Measurements from ENCODE around the gene CIP2A. TPM values are rescaled to one million over a fixed set of nuclear protein-coding genes. Genes with fewer than 3 reads are reported as not detected.

Gene CIP2A
- total RNA-seq, 3 donors from 2014 or later: 2.8 to 6.8 (median 4.5) TPM

GRCh38 chr3:108525256-108525655 is 64.0 kb downstream of the CIP2A start:
- ATAC-seq (no peak), DNase-seq (no peak)
- H3K9me3 ChIP-seq: no peaks in the 10 kb centered on the region
- H3K4me1 ChIP-seq (ENCODE audit: low read depth): no peaks in the 10 kb centered on the region
- no peak for TF ChIP-seq CTCF (IDR thresholded peaks at IDR 0.05)
- H3K4me3 ChIP-seq: no peak overlapping the region
- intact Hi-C loops (cut with DNase I, micrococcal nuclease): no loop called here
- H3K36me3 ChIP-seq (ENCODE audit: low read depth): no peaks in the 10 kb centered on the region

DNA sequence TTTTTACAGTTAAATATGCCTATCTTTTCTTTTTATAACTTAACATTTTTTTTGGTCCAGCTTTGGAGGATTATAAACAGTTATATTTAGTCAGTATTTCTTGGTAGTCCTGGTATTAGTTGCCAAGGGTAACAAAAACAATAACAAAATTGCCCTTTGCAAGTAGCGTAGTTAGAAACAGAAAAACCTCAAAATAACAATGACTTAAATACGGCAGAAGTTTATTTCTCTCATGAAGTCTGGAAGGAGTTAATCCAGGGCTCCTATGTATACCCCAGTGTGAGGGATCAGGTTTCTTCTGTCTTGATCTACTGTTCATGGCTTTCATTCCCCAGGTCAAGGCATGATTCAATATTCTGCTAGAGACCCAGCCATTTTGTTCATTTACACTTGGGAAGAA is 64.7 kb downstream of the CIP2A start:
- DNase-seq: no peak
- Histone ChIP-seq H3K36me3 (ENCODE audit: low read depth) (no peaks in the 10 kb centered on the region), H3K4me3 (no peak overlapping the region), H3K9me3 (no peaks in the 10 kb centered on the region), H3K4me1 (ENCODE audit: low read depth) (no peaks in the 10 kb centered on the region)
- TF ChIP-seq CTCF (IDR thresholded peaks at IDR 0.05): no peak
- intact Hi-C loops (cut with DNase I, micrococcal nuclease): no loop called here
- no peak for ATAC-seq

- ATAC-seq (no peak), DNase-seq (peak in 1 of 3 donors; percentile 15)
- H3K4me3 ChIP-seq: no peak overlapping the region
- intact Hi-C loops (cut with DNase I, micrococcal nuclease): no loop called here
- no peak for TF ChIP-seq CTCF (IDR thresholded peaks at IDR 0.05)
- H3K4me1 ChIP-seq (ENCODE audit: low read depth): no peaks in the 10 kb centered on the region
- no peaks in the 10 kb centered on the region for H3K9me3 ChIP-seq
- H3K36me3 ChIP-seq (ENCODE audit: low read depth): no peaks in the 10 kb centered on the region
Observed at GRCh38 chr3:108518895-108519294, 70.3 kb downstream of the CIP2A start.

- DNase-seq: no peak
- no peaks in the 10 kb centered on the region for H3K36me3 ChIP-seq (ENCODE audit: low read depth)
- TF ChIP-seq CTCF (IDR thresholded peaks at IDR 0.05): no peak
- ATAC-seq: no peak
- intact Hi-C loops (cut with DNase I, micrococcal nuclease): no loop called here
- no peaks in the 10 kb centered on the region for H3K4me1 ChIP-seq (ENCODE audit: low read depth)
- no peaks in the 10 kb centered on the region for H3K9me3 ChIP-seq
- H3K4me3 ChIP-seq: no peak overlapping the region
Observed at GRCh38 chr3:108516881-108517280, 72.4 kb downstream of the CIP2A start.

- intact Hi-C loops (cut with DNase I, micrococcal nuclease): no loop called here
- TF ChIP-seq CTCF (IDR thresholded peaks at IDR 0.05): no peak
- Histone ChIP-seq H3K36me3 (ENCODE audit: low read depth) (no peaks in the 10 kb centered on the region), H3K4me1 (ENCODE audit: low read depth) (no peaks in the 10 kb centered on the region), H3K4me3 (no peak overlapping the region), H3K9me3 (no peaks in the 10 kb centered on the region)
- DNase-seq: no peak
- ATAC-seq: no peak
Observed at GRCh38 chr3:108513961-108514360, 75.3 kb downstream of the CIP2A start.

DNA sequence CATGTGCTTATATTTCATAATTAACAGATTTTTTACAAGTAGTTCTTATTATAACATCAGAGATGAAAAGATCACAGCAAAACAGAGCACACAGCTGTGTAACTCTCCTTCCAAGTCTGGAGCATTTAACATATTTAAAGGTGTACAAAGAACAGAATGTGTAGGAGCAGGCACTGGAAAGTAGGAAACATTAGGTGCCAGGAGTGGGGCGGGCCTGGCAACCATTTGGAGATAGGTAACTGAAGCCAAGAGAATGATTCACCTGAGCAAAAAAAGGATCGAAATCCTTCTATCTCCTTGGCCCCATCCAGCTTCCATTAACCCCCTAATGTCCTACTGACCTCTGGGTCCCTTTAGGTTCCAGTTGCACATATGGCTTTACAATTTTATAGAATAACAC is 76.6 kb downstream of the CIP2A start:
- no peak for DNase-seq
- TF ChIP-seq CTCF (IDR thresholded peaks at IDR 0.05): no peak
- intact Hi-C loops (cut with DNase I, micrococcal nuclease): no loop called here
- ATAC-seq: no peak
- H3K36me3 ChIP-seq (ENCODE audit: low read depth): no peaks in the 10 kb centered on the region
- H3K4me3 ChIP-seq: no peak overlapping the region
- H3K9me3 ChIP-seq: no peaks in the 10 kb centered on the region
- no peaks in the 10 kb centered on the region for H3K4me1 ChIP-seq (ENCODE audit: low read depth)
